CD4-positive, alpha-beta T cell treated with Interferon alpha-2 for 1 hour (primary cell): ENCODE data around the gene FOXN3.

Source experiments
- DNase-seq, 2 donors: peaks; one replicate each; pipeline ENCODE4 v3.0.0-alpha.2; 2020 to 2022

Gene FOXN3

DNA sequence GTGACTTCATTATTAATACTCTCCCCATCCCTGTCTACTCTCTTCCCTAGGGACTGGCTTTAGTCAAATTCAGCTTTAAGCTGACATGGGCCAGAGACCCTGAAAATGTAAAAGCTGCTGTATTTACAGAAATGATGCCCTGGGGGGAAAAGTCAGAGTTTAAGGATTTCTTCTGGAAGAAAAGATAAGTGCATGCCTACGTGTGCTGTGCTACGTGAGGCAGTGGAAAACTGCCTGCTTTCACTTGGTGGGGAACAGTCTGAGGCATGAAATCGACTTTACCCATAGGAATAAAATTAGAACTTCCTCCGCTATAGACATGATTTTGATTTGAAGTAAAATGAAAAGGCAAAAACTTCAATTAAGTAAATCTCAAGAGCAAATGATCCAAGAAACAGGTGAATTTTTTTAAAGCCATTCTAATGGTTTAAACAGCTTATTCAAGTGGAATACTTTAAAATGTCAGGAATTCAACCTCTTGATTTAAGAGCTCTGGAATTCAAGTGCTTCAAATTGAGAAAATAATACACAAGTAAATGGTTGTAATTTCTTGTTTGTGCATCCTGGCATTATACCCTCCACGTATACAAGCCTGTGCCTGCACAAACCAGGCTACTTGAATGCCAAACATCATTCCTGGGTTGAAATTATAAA lies 168.5 kb downstream of the FOXN3 start:
- no peak for DNase-seq

GRCh38 chr14:89247457-89248122 lies 169.4 kb downstream of the FOXN3 start:
- no peak for DNase-seq

DNA sequence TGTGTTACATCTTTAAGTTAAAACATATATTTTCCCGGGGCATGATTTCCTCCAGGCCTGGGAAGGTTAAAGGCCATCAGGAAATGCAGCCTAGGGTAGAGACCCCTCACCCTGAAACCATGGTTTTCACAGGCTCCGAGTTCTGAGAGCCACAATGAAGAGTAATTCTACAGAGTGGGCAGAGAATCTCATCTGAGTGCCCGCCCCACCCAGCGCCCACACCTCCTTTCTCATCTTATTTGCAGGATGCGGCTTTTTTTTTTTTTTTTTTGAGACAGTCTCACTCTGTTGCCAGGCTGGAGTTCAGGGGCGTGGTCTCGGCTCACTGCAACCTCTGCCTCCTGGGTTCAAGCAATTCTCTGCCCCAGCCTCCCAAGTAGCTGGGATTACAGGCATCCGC lies 170.7 kb downstream of the FOXN3 start:
- DNase-seq: no peak

DNA sequence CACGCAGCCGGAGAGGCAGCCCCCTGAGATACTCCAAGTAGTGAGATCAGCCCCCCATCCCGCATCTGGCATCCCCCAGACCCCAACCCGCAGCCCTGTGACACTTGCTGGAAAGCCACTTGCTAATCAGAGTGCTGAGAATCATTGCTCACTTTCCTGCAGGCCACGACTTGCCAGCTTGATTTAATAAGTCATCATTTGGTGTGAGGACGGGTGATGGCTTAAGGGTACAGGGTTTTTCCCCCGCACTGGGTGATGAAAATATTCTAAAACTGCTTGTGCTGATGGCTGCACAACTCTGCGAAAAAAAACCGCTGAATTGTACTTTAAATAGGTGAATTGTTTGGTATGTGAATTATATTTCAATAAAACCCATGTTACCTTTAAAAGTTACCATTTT lies 171.2 kb downstream of the FOXN3 start:
- DNase-seq: no peak

DNA sequence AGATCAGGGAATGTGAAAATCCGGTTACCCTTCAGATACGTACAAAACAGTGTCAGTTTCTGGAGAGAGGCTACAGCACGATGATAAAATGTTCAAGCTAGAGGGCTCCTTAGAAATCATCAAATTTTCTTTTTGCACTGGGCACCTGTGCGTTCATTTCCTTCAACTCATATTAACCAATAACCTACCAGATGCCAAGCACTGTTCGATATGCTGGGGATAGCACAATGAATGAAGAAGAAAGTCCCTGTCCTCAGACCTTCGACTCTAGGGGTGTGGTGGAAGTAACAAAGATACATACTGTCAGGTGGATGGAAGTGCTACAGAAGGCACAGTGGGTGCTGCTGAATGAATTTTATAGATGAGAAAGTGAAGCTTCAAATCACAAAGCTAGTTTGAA lies 172.3 kb downstream of the FOXN3 start:
- DNase-seq: no peak

DNA sequence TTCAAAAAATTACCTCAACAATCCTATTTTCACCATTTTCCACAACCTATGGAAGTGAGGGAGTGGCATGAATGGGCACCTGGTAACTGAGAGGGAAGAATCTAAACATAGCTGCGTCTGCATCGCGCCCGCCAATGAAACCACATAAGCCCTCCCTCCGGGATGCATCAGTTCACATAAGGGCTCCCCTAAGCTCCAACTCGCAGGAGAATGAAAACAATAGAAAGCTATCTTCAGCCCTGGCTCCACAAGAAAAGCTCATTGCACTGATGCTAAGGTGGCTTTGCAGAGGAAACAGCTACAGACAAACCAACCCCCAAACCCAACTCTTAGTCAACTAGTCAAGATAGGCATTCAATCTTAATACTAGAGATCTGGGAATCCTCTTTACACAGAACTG lies 173.3 kb downstream of the FOXN3 start:
- DNase-seq: no peak

DNA sequence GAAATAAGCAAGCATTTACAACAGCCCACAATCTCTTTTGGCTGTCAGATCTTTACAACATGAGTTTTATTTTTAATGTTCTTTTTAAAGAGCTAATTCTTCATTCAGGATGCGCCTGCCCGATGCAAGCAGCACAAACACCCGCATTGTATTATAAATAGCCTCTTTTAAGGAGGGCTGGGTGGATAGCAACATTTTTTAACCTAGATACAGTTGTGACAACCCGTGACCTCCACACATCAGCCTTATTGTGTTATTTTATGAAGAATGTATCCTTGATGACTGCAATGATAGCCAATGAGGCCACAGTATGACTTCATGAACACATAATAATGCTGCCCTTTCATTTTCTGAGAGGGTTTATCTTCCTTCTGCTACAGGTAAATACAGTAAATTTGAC lies 173.7 kb downstream of the FOXN3 start:
- DNase-seq: no peak

DNA sequence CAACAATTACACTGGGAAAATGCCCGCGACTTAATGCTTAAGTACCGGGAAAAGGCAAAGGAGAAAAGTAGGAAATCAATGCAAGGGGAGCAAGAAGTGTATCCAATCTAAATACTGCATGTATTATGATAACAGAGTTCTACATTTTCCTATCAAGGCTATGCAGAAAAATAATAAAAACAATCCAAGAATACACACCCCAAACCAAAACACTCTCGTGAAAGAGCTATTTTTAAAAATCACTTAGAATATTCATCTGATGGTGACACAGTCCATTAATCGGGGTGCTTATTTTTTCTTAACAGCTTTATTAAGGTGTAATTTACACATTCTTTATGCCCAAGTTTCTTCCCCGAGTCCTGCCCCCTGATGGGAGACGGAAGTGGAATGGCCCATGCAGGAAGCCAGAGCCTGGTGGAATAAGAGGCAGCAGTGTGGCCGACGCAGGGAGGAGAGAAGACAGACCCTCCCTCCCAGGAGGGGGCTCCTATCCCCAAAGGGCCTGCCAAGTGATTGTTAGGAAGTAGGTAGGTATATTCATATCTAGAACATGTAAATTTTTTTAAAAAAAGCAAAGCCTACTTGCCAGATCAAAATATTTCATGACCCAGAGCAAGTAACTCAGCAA lies 174.3 kb downstream of the FOXN3 start:
- no peak for DNase-seq

DNA sequence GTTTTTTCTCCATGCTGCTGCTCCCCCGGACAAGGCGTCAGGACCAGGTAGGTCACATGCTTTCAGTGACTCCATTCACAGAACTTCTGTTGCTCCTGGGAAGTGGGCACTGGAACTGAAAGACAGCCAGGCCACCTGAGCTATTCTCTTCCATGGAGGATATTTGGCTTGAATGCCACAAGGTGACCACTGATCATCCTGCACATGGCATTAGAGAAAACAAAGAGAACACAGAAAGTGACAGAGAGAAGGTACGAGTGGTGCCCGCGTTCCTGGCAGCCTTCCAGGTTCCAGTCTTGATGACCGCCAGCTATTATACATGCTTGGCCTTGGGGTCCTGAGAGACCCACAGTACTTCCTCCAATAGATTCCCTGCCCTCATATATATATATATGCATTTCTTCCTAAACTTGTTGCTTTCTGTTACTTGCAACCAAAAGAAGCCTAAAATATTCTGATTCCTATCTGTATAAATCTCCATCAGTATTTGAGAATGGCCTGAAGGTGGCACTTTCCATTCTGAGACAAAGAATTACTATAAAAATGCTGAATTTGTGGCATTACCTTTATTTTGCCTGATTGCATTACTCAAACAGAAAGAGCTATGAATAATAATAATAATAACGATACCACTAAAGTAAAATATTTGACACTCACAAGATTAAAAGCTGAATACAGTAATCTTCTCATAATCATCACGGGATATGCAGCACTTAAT lies 174.9 kb downstream of the FOXN3 start:
- DNase-seq: no peak

GRCh38 chr14:89241257-89241656 lies 175.8 kb downstream of the FOXN3 start:
- DNase-seq: no peak

DNA sequence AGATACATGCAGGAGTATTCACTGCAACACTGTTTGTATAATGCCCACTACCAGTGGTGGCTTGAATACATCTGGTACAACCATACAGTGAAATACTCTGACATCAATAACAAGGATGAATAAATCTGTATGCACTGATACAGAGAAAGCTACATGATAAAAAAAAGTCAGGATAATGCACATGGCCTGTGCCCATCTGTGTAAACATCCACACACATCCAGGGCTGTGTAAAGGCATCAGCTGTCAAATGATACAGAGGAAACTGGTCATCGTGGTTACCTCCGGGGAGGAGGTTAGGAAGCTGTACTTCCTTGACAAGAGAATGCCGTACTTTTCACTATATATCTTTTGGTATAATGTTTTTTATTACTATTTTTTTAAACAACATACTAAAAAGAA lies 176.6 kb downstream of the FOXN3 start:
- DNase-seq: no peak

DNA sequence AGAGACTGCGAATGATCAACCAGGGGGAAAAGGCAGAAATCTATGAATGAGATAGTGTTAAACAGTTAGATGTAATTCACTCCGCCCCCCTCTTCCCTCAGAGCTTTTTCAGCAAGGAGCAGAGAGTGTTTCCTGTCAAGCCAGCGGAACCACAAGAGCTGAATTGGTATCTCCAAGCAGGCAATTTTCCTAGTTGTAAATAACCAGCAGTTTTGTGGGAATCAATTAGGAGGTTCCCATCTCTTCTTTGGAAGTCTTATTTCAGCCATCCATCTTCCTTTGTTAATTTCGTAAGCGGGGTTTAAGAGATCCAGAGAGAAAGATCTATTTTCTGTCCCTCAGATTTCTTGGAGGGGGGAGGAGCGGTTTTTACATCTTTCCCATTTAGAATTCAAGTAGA lies 178.0 kb downstream of the FOXN3 start:
- DNase-seq: no peak

DNA sequence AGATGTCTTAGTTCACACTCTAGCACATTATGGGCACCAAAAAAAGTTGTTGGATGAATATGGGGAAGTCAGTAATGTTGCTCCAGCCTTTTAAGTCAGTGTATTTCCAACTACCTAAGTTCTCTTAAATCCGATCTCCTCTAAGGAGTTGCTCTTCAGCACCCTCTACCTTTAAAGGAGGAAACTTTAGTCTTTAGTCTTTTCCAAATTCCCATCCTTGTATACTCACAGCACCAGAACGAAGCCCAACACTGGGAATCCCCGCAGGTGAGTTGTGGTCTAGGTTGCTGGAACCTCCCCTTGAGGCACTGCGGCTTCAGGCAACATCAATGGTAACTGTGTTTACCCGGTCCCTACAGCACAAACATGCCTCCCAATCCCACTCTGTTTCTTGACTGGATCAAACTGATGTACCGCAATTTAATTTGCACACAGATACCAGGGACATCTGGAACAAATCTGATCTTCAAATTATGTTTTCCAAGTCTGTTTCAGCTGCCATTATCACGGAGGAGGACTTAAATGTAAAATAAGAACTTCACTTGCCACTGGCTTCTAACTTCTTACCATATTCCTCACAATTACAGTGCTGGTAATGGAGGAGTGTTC lies 179.0 kb downstream of the FOXN3 start:
- DNase-seq: no peak

DNA sequence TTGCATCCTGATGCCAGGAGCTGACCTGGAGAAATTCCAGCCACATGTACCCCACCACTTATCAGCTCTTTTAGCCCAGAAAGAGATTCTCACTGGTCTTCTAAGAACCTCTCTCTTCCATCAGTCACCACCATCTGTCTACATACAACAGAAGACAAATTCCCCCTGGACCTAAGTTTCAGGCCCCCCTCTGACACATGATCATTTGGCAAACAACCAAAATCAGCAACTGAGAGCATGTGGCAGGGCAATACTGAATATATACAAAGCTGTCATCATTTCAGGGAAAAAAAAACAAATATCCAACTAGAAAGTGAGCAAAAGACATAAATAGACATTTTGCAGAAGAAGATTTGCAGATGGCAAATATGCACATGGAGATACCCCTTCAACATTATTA lies 180.2 kb downstream of the FOXN3 start:
- DNase-seq: no peak

DNA sequence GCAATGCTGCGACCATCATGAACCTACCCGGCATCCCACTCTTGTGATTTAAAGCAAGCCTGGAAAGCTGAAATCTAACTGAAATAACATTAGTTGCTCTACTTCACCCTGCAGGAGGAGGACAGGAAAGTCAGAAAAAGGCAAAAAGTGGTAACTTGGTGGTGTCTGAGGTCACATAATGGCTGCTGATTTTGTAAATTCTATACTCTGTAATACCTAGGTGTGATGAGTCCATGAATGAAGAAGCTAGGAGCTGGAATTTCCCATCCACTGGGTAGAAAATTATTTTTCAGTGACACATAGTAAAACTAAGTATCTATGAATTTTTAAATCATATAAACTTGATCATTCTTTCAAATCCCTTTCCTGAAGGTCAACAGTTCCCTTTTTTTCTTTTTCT lies 183.8 kb downstream of the FOXN3 start:
- no peak for DNase-seq

DNA sequence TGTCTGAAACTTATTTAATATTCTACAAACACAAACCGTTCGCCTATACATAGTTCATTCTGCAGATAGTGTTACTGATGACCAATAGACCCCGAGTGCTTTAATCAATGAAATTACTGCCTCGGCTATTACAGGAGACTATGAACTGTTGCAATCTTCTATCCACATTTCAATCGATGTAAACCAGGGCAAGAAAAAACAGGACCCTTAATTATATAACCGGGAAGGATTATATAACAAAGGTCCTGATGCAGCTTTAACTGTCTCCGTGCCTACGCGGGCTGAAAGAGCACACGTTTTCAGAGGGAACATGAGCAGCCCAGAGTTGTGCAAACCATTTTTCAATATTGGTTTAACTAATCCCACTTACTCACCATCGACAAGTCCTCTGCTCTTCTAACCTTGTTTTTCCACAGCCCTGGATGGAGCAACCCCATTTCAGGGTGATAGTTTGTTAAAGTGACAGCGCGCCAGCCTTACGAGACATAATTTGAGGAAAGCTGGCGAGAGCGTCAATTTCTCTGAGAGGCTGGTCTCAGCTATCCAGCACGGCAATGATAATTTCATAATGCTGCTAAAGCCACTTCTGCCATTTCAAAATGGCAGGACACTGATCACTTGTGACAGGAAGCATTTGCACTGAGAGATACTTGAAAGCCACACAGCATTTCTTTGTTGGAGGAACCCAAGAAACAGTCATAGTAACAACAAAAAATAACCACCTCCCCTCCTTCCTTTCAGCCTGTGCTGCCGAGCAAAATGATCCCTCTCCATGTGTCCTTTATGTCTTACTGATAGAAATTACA lies 184.6 kb downstream of the FOXN3 start:
- no peak for DNase-seq

DNA sequence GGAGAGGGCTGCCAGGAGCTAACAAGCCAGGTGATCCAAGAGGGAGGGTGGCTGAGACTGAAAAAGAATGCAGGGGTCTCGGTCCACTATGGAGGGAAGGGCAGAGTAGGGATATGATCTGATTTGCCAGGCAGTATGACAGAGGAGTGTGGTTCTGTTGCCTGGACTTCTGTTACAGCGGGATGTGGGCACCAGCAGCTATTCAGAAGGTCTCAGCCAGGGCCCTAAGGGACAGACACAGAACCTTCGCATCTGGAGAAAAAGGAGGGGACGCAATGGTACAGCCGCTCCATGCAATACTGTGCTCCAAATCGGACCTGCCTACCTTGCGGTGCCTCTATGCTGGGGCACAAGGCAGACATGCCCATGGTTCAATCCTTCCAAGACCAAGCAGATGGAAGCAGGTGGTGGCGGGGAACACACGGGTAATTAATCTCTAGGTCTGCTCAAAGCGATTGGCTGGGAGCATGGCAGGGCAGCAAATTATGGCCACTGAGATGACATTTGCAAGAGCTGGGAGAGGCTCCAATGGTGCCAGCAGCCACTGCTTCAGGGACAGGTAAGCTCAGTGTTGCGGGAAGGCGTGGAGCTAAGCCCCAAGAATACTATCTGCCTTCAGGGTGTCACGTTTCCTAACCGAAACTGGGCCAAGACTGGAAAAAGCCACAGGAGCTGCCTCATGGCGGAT lies 185.5 kb downstream of the FOXN3 start:
- no peak for DNase-seq

- no peak for DNase-seq
These were observed 188.0 kb downstream of the FOXN3 start for GRCh38 chr14:89228921-89229639.

DNA sequence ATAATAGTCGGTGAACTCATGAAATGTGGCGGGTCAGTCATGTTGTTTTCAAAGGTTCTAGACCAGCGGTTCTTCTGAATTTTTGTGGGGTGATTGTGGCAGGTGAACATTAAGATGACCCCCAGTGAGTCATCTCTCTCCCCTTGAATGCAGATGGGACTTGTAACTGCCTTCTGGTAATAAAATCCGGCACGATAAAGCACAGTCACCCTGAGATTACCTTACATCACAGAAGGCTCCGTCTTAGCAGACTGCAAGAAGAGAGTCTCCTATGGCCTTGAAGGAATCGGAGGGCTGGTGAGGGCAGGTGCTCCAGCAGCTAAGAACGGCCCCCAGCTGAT lies 189.6 kb downstream of the FOXN3 start:
- no peak for DNase-seq

DNA sequence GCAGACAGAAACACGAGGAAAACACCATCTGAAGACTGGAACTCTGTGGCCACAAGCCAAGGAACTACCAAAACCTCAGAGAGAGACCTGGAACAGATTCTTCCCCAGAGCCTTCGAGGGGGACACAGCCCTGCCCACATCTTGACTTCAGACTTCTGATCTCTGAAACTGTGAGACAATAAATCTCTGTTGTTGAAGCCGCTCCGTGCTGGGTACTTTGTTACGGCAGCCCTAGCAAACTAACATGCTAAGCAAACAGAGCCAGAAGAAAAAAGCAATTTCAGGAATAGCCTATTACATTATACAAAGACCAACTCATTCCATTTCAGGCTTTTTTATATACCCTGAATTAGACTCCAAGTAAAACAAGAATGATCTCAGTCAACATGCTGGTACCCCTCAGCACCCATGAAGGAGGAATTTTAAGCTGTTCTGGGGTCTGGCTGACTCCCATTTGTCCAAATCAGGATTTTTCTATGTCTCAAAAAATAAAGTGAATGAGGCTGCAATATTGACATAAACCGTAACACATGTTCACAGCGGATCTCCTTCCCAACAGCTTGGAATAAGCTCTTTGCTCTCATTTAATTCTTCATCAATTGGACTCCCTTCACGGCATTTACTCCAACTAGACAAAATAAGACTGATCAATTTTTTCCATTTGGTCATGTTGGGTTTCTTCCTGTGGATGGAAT lies 190.1 kb downstream of the FOXN3 start:
- no peak for DNase-seq

GRCh38 chr14:89225607-89226006 lies 191.4 kb downstream of the FOXN3 start:
- no peak for DNase-seq
